HG03045 (cell line): ENCODE measurements around the gene CHN1.

Experiments used
- ATAC-seq: cut with Tn5 transposase; IDR thresholded peaks from one replicate; pipeline ENCODE4 v1.9.1; 2021; ENCODE audit warnings: mild to moderate bottlenecking, moderate library complexity; ENCODE audit not compliant: unreplicated experiment

The CHN1 gene

DNA sequence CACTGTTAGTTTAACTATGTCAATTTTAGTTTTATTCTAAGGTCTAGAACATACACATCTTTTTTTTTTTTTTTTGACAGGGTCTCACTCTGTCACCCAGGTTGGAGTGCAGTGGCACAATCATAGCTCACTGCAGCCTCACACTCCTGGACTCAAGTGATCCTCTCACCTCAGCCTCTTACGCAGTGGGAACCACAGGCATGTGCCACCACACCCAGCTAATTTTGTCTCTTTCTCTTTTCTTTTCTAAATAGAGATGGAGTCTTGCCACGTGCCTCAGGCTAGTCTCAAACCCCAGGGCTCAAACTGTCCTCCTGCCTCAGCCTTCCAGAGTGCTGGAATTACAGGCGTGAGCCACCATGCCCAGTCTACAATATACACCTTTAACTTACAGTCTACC lies 171.4 kb downstream of the CHN1 start:
- no peak for ATAC-seq

DNA sequence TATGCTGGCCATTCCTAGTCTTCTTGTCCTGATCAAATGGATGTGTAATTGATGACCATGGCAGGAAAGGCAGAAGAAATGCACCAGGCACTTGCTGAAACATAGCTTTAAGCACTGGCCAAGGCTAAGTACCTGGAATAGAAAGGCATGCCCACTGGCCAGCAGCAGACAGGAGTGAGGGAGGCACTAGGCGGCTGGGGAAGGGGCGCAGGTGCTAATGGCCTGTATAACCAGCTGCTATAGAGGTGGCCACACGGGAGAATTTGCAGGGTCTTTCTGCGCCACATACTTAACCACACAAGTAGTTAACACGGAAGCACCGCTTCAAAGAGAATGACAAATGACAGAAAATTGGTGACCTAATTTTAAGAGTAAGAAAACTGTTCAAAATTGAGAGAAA lies 174.6 kb downstream of the CHN1 start:
- ATAC-seq, result no peak

- ATAC-seq, result no peak
Observed at GRCh38 chr2:174829550-174829949, 175.6 kb downstream of the CHN1 start.

GRCh38 chr2:174827371-174828369 lies 177.5 kb downstream of the CHN1 start:
- ATAC-seq, result no peak

- no peak for ATAC-seq
Observed at GRCh38 chr2:174826051-174826450, 179.1 kb downstream of the CHN1 start.

DNA sequence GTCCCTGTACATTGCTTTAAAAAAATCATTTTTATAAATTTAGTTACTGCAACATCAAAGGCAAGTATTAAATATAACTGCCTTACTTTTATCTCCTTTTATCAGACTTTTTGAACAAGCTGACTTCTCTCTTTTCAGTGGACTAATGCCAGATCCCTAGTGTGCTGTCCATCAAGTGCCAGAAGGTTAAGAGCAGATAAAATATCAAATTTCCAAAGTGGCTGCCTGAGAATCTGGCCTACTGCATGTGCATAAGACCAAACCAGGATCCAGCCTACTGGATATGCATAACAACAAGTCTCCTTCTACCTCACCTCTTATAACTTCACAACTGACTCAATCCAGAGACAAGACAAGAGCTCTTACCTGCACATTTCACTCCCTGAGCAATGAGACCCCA lies 181.1 kb downstream of the CHN1 start:
- no peak for ATAC-seq

DNA sequence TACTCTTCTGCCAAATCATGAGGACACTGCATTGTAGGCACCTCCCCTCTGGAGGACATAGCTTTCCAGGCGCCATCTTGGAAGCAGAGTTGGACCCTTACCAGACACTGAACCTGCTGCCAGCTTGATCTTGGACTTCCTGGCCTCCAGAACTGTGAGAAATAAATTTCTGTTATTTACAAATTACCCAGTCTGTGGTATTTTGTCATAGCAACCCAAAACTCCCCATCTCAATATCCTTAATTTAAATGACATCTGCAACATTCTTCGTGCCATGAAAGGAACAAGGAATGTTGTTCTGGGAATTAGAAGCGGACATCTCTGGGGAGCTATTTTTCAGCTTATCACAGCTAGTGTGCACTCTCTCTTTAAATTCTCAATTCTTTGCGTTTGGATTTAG lies 183.6 kb downstream of the CHN1 start:
- no peak for ATAC-seq

DNA sequence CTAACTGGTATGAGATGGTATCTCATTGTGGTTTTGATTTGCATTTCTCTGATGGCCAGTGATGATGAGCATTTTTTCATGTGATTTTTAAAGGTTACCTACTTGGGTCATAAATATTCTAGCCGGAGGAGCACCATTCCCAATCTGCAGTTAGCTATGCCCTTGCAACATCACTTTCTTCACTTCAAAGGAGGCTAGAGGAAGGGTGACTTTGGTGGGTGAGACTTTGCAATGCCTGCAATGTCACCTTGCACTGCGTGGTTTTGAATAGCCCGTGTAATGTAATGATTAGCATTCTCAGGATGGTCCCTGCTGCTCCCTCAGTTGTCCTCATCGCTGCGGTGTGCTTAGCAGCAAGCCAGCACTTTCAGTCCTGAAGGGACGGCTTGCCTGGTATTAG lies 184.8 kb downstream of the CHN1 start:
- ATAC-seq, result no peak

DNA sequence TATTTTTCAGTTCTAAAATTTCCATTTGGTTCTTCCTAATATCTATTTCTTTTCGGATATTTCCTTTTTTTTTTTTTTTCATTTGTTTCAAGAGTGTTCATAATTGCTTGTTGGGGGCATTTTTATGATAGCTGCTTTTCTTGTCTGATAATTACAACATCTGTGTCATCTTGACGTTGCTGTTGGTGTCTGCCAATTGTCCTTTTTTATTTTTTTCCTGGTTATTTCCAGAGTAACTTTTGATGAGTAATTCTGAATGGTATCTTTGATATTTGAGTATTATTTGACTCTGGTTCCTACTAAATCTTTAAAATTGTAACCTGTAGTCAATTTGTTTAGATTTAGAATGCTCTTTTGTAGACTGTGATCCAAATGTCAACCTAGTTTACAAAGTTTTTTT lies 189.7 kb downstream of the CHN1 start:
- no peak for ATAC-seq

DNA sequence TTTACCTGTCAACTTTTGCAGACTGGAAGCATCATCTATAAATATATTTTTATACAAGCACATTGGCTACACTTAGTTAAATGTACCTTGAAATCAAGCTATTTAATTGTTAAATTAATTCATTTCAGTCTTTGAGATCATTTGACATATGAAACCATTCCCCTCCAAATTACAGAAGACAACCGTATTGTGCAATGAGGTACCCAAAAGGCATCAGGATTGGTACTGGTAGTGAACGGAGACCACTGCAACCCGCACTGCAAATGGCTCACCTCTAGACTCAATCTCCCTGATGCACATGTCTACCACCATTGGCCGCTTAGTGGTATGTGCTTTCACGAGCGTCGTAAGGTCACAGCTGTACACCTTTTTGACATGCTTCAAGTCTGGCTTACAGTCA lies 193.1 kb downstream of the CHN1 start:
- no peak for ATAC-seq

DNA sequence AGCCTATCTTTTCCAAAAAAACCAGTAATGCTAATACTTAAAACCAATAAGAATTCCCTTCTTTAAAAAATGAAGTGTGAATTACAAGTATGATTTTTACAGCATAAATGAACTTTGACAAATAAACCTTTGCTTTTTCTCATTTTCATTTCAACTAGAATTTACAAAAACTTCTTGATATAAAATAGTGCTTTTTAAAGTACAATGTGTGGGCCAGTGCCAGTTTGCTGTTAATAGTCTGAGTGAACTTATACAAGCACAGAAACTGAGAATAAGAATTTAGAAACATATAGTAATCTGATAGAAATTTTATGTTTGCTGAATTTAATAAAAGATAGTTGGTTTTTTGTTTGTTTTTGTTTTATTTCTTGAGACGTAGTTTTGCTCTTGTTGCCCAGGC lies 197.2 kb downstream of the CHN1 start:
- no peak for ATAC-seq

DNA sequence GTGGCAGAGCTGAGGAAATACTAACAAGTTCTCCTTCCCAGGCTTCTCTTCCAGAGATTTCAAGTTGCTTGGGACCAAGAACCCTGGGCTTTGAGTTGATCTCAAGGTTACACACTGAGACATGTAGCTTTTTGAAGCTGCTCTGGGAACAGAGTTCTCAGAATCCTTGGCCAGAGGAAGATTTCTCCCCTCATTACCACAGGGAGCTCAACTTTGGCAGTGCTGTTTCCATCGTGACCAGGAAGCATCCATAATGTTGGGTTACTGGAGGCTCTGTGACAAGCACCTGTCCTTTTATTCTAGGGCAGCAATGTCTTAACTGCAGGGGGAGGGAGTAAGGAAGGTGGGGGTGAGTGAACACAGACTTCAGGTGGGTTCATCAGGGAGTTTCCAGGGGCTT lies 199.4 kb downstream of the CHN1 start:
- no peak for ATAC-seq

GRCh38 chr2:174802459-174802858 lies 202.7 kb downstream of the CHN1 start:
- ATAC-seq, result no peak

- no peak for ATAC-seq
Observed at GRCh38 chr2:174800436-174801205, 204.6 kb downstream of the CHN1 start.

DNA sequence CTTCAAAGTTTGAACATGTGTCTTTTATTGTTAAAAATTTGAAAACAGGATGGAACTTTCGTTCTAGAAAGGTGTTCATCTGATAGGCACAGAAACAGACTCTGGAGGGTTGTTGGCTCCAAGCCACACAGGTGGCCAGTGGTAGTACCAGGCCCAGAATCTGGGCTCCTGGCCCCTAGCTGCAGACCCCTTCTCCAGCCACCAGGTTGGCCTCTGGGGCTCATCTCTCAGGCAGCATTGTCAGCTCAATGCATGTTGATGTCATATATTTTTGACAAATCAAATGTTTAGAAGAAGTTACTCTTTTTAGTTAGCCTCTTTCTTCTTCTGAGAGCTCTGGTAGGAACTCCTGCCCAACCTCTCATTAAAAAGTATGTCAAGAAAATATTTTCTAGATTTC lies 206.4 kb downstream of the CHN1 start:
- ATAC-seq, result no peak

DNA sequence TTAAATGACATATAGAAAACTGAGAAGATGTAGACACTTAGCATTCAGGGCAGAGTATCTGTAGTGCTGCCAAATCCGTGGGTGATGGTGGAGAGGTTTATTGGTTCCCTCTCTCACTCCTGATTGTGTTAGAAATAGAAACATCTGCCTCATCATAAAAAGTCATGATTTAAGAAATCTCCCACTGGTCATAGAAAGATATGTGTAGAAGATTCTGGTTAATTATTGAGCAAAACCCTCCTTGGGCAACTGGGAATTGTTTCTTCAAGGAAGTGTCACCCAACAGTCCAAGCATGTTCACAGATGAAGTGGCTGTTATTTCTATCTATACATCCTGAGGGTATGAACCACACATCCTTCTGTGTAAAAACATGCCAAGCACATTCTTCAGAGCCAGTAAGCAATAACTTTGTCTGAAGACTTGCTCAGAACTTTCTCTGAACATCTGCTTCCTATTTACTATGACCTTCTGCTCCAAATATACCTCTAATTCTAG lies 207.4 kb downstream of the CHN1 start:
- ATAC-seq, result no peak

- ATAC-seq, result no peak
Observed at GRCh38 chr2:174796319-174796771, 208.8 kb downstream of the CHN1 start.

- no peak for ATAC-seq
Observed at GRCh38 chr2:174794851-174795374, 210.3 kb downstream of the CHN1 start.

- no peak for ATAC-seq
Observed at GRCh38 chr2:174792309-174793025, 212.7 kb downstream of the CHN1 start.

DNA sequence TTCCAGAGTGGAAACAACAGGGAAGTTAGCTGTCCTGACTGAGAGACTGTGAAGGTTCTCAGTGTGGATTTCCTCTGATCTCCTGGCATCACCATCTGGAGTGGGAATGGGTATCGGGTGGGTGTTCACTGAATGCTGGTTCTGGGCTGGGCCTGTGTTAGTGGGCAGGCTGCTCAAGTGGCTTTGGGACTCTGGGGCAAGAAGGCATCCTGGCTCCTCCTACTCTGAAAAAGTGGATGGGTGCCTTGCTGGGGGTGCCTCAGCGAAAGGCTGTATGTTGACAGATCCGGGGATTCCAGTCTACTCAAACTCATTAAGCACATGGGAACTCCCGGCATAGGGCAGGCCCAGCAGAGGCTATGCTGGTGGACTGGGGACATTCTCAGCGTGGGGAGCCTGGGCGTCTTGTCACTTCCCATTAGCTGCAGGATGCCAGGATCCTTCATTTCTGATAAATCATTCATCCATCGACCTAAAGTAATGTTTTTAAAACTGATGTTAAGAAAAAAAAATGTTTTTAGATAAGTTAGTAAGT lies 213.4 kb downstream of the CHN1 start:
- no peak for ATAC-seq

DNA sequence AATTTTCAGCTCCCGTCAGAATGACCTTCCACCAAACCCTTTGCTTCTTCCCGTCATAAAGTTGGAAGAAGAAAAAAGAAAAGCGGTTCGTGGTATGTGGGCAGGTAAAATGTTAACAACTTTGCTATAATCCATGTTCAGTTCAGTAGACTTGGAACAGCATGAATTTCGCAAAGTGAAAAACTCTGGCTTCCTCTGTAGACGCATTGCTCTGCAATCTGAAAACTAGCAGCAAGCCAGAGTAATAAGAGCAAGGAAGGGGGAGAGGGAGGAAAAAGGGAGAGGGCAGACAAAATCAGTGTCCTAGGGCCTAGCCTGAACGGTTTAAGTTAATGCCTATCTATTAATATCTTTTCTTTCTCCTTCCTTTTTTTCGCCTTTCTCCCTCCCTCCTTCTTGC lies 214.2 kb downstream of the CHN1 start:
- no peak for ATAC-seq
